Measurements from ENCODE around the gene RAB20.
A peak's percentile ranks its signal among the peaks of the same experiment; 100 is the strongest.

The RAB20 gene

GRCh38 chr13:110583178-110583865 lies 21.8 kb upstream of the RAB20 start:
- Histone ChIP-seq H3K14ac (ENCODE audit: low read length) (no peak overlapping the region), H2BK120ac (ENCODE audit: low read depth, low read length) (no peak overlapping the region), H3K36me3 (replicated peaks in 1 of 2; ENCODE audit: control insufficient read depth in 2 of 2, insufficient read depth in 2 of 2, low read length in 2 of 2) (peaks cover 0 to 2% of the 10 kb centered on the region in 2 donors), H3K18ac (ENCODE audit: low read length) (no peak overlapping the region), H2BK5ac (ENCODE audit: low read length) (no peak overlapping the region), H2BK15ac (ENCODE audit: low read length) (no peak overlapping the region), H2AK5ac (ENCODE audit: low read depth, low read length) (no peak overlapping the region), H3K9me3 (replicated peaks in 1 of 2; ENCODE audit: control insufficient read depth in 2 of 2, insufficient read depth in 1 of 2, low read depth in 1 of 2, low read length in 2 of 2) (peaks cover 0 to 2% of the 10 kb centered on the region in 2 donors), H4K91ac (ENCODE audit: low read depth, low read length, poor library complexity) (no peak overlapping the region), H3K4me3 (ENCODE audit: low read length in 2 of 2) (no peak overlapping the region), H3K9ac (ENCODE audit: low read depth, low read length, poor library complexity) (no peak overlapping the region), H2BK12ac (ENCODE audit: low read length) (no peak overlapping the region), H2AFZ (ENCODE audit: low read length) (no peak overlapping the region), H3K4me2 (ENCODE audit: insufficient read depth, low read length, poor library complexity, severe bottlenecking) (no peak overlapping the region), H3K79me1 (ENCODE audit: low read depth, low read length) (no peaks in the 10 kb centered on the region), H3K4ac (ENCODE audit: low read length) (no peak overlapping the region), H3K27me3 (ENCODE audit: control insufficient read depth in 3 of 3, insufficient read depth in 3 of 3, low read depth in 1 of 3, low read length in 3 of 3) (peaks cover 0 to 2% (median 0%) of the 10 kb centered on the region in 3 experiments), H3K23ac (ENCODE audit: low read depth, low read length, poor library complexity) (no peak overlapping the region), H3K27ac (replicated peaks; ENCODE audit: low read length) (no peak overlapping the region), H3K4me1 (ENCODE audit: control insufficient read depth in 2 of 2, insufficient read depth in 1 of 2, low read depth in 1 of 2, low read length in 2 of 2) (no peaks in the 10 kb centered on the region), H4K8ac (ENCODE audit: low read depth, low read length) (no peak overlapping the region)
- no CpG with 5 or more reads among the region's 13 CpGs for WGBS, 2 donors (ENCODE audit: extremely low coverage in 2 of 2, insufficient read length in 2 of 2, insufficient replicate concordance in 1 of 2)
- no peak for DNase-seq (ENCODE audit: low spot score)

- Histone ChIP-seq H3K4me1 (ENCODE audit: control insufficient read depth in 2 of 2, insufficient read depth in 1 of 2, low read depth in 1 of 2, low read length in 2 of 2) (no peaks in the 10 kb centered on the region), H2BK15ac (ENCODE audit: low read length) (no peak overlapping the region)
These were observed 21.0 kb upstream of the RAB20 start for GRCh38 chr13:110582421-110582954.

DNA sequence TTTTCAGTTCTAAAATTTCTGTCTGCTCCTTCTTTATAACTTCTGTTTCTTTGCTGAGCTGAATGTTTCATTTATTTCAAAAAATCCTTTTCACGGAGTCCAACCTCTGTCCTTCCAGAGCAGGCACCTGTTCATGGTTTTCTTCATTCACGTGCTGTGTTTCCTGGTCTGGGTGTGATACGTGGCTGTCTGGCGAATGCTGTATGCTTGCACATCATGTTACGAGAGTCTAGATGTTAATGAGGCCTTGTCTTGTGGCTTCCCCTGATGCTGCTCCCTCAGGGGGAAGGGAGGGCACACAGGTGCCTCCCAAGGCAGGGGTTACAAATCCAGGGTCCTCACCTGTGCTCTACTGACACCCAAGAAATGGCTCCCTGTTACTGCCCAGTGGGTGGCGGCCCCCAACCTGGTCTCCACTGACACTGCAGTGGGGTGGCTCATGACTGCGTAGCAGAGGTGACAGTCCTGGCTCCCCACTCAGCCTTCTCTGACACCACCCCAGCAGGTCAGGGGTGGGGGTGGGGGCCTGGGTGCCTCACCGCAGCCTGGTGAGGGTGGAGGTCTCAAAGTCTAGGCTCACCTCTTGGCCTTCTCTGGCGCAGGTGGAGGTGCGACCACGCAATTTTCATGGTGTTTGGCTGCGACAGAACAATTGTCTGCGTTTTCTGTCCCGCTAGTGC lies 20.1 kb upstream of the RAB20 start:
- no peak overlapping the region for H2BK15ac ChIP-seq (ENCODE audit: low read length)
- no peaks in the 10 kb centered on the region for H3K79me1 ChIP-seq (ENCODE audit: low read depth, low read length)
- H2AK5ac ChIP-seq (ENCODE audit: low read depth, low read length): peak overlapping the region; percentile 34
- no peak overlapping the region for H2AFZ ChIP-seq (ENCODE audit: low read length)
- peaks cover 0 to 2% of the 10 kb centered on the region in 2 donors for H3K9me3 ChIP-seq (replicated peaks in 1 of 2; ENCODE audit: control insufficient read depth in 2 of 2, insufficient read depth in 1 of 2, low read depth in 1 of 2, low read length in 2 of 2)
- H3K18ac ChIP-seq (ENCODE audit: low read length): no peak overlapping the region
- no peak overlapping the region for H3K9ac ChIP-seq (ENCODE audit: low read depth, low read length, poor library complexity)
- no CpG with 5 or more reads among the region's 14 CpGs for WGBS, 2 donors (ENCODE audit: extremely low coverage in 2 of 2, insufficient read length in 2 of 2, insufficient replicate concordance in 1 of 2)
- H3K4me3 ChIP-seq (ENCODE audit: low read length in 2 of 2): no peak overlapping the region
- no peak overlapping the region for H3K4ac ChIP-seq (ENCODE audit: low read length)
- no peak overlapping the region for H2BK5ac ChIP-seq (ENCODE audit: low read length)
- no peak overlapping the region for H3K23ac ChIP-seq (ENCODE audit: low read depth, low read length, poor library complexity)
- H2BK120ac ChIP-seq (ENCODE audit: low read depth, low read length): no peak overlapping the region
- peaks cover 0 to 2% of the 10 kb centered on the region in 2 donors for H3K36me3 ChIP-seq (replicated peaks in 1 of 2; ENCODE audit: control insufficient read depth in 2 of 2, insufficient read depth in 2 of 2, low read length in 2 of 2)
- no peak overlapping the region for H3K27ac ChIP-seq (replicated peaks; ENCODE audit: low read length)
- H4K8ac ChIP-seq (ENCODE audit: low read depth, low read length): no peak overlapping the region
- H3K14ac ChIP-seq (ENCODE audit: low read length): peak overlapping the region; percentile 10
- H3K4me2 ChIP-seq (ENCODE audit: insufficient read depth, low read length, poor library complexity, severe bottlenecking): no peak overlapping the region
- no peak for DNase-seq (ENCODE audit: low spot score)
- no peak overlapping the region for H4K91ac ChIP-seq (ENCODE audit: low read depth, low read length, poor library complexity)
- no peaks in the 10 kb centered on the region for H3K4me1 ChIP-seq (ENCODE audit: control insufficient read depth in 2 of 2, insufficient read depth in 1 of 2, low read depth in 1 of 2, low read length in 2 of 2)
- peaks cover 0 to 2% (median 0%) of the 10 kb centered on the region in 3 experiments for H3K27me3 ChIP-seq (ENCODE audit: control insufficient read depth in 3 of 3, insufficient read depth in 3 of 3, low read depth in 1 of 3, low read length in 3 of 3)
- H2BK12ac ChIP-seq (ENCODE audit: low read length): no peak overlapping the region

More at GRCh38 chr13:110582421-110582954, 21.0 kb upstream of the RAB20 start:
- peak overlapping the region; percentile 29 for H2AFZ ChIP-seq (ENCODE audit: low read length)
- no peak for DNase-seq (ENCODE audit: low spot score)
- H3K4me3 ChIP-seq (ENCODE audit: low read length in 2 of 2): no peak overlapping the region
- no peak overlapping the region for H3K4ac ChIP-seq (ENCODE audit: low read length)
- H2BK12ac ChIP-seq (ENCODE audit: low read length): no peak overlapping the region
- no CpG with 5 or more reads among the region's 13 CpGs for WGBS, 2 donors (ENCODE audit: extremely low coverage in 2 of 2, insufficient read length in 2 of 2, insufficient replicate concordance in 1 of 2)
- peaks cover 0 to 2% (median 0%) of the 10 kb centered on the region in 3 experiments for H3K27me3 ChIP-seq (ENCODE audit: control insufficient read depth in 3 of 3, insufficient read depth in 3 of 3, low read depth in 1 of 3, low read length in 3 of 3)
- H4K8ac ChIP-seq (ENCODE audit: low read depth, low read length): no peak overlapping the region
- peak overlapping the region; percentile 71 for H2BK5ac ChIP-seq (ENCODE audit: low read length)
- H3K27ac ChIP-seq (replicated peaks; ENCODE audit: low read length): no peak overlapping the region
- no peak overlapping the region for H4K91ac ChIP-seq (ENCODE audit: low read depth, low read length, poor library complexity)
- no peak overlapping the region for H2BK120ac ChIP-seq (ENCODE audit: low read depth, low read length)
- peaks cover 0 to 2% of the 10 kb centered on the region in 2 donors for H3K9me3 ChIP-seq (replicated peaks in 1 of 2; ENCODE audit: control insufficient read depth in 2 of 2, insufficient read depth in 1 of 2, low read depth in 1 of 2, low read length in 2 of 2)
- no peaks in the 10 kb centered on the region for H3K79me1 ChIP-seq (ENCODE audit: low read depth, low read length)
- peak overlapping the region; percentile 34 for H3K23ac ChIP-seq (ENCODE audit: low read depth, low read length, poor library complexity)
- peak overlapping the region; percentile 45 for H3K18ac ChIP-seq (ENCODE audit: low read length)
- H2AK5ac ChIP-seq (ENCODE audit: low read depth, low read length): peak overlapping the region; percentile 34
- no peak overlapping the region for H3K14ac ChIP-seq (ENCODE audit: low read length)
- H3K9ac ChIP-seq (ENCODE audit: low read depth, low read length, poor library complexity): no peak overlapping the region
- H3K36me3 ChIP-seq (replicated peaks in 1 of 2; ENCODE audit: control insufficient read depth in 2 of 2, insufficient read depth in 2 of 2, low read length in 2 of 2): peaks cover 0 to 2% of the 10 kb centered on the region in 2 donors
- H3K4me2 ChIP-seq (ENCODE audit: insufficient read depth, low read length, poor library complexity, severe bottlenecking): no peak overlapping the region

- Histone ChIP-seq H4K91ac (ENCODE audit: low read depth, low read length, poor library complexity) (no peak overlapping the region), H2AFZ (ENCODE audit: low read length) (no peak overlapping the region), H2BK12ac (ENCODE audit: low read length) (no peak overlapping the region), H2AK5ac (ENCODE audit: low read depth, low read length) (no peak overlapping the region), H3K4me2 (ENCODE audit: insufficient read depth, low read length, poor library complexity, severe bottlenecking) (no peak overlapping the region), H4K8ac (ENCODE audit: low read depth, low read length) (no peak overlapping the region), H3K4me3 (ENCODE audit: low read length in 2 of 2) (no peak overlapping the region), H3K4me1 (ENCODE audit: control insufficient read depth in 2 of 2, insufficient read depth in 1 of 2, low read depth in 1 of 2, low read length in 2 of 2) (peaks cover 0 to under 1% of the 10 kb centered on the region in 2 donors), H2BK120ac (ENCODE audit: low read depth, low read length) (no peak overlapping the region), H3K9me3 (replicated peaks in 1 of 2; ENCODE audit: control insufficient read depth in 2 of 2, insufficient read depth in 1 of 2, low read depth in 1 of 2, low read length in 2 of 2) (peaks cover 0 to 2% of the 10 kb centered on the region in 2 donors), H3K23ac (ENCODE audit: low read depth, low read length, poor library complexity) (no peak overlapping the region), H3K4ac (ENCODE audit: low read length) (no peak overlapping the region), H3K27ac (replicated peaks; ENCODE audit: low read length) (no peak overlapping the region), H3K36me3 (replicated peaks in 1 of 2; ENCODE audit: control insufficient read depth in 2 of 2, insufficient read depth in 2 of 2, low read length in 2 of 2) (peaks cover 0 to 2% of the 10 kb centered on the region in 2 donors), H3K27me3 (ENCODE audit: control insufficient read depth in 3 of 3, insufficient read depth in 3 of 3, low read depth in 1 of 3, low read length in 3 of 3) (peaks cover 0 to 2% (median 0%) of the 10 kb centered on the region in 3 experiments), H3K79me1 (ENCODE audit: low read depth, low read length) (no peaks in the 10 kb centered on the region), H2BK15ac (ENCODE audit: low read length) (no peak overlapping the region), H2BK5ac (ENCODE audit: low read length) (no peak overlapping the region), H3K18ac (ENCODE audit: low read length) (no peak overlapping the region), H3K14ac (ENCODE audit: low read length) (no peak overlapping the region), H3K9ac (ENCODE audit: low read depth, low read length, poor library complexity) (no peak overlapping the region)
- no peak for DNase-seq (ENCODE audit: low spot score)
- WGBS, 2 donors (ENCODE audit: extremely low coverage in 2 of 2, insufficient read length in 2 of 2, insufficient replicate concordance in 1 of 2): no CpG with 5 or more reads among the region's 2 CpGs
These were observed 19.3 kb upstream of the RAB20 start for GRCh38 chr13:110580800-110581199.
